Measurements from ENCODE around the gene MAL.

Gene MAL

GRCh38 chr2:94997981-94998930, 27.3 kb upstream of the MAL start:
- no peak for DNase-seq

GRCh38 chr2:94999431-94999883, 26.1 kb upstream of the MAL start:
- no peak for DNase-seq

GRCh38 chr2:95001051-95001562, 24.4 kb upstream of the MAL start:
- no peak for DNase-seq

DNA sequence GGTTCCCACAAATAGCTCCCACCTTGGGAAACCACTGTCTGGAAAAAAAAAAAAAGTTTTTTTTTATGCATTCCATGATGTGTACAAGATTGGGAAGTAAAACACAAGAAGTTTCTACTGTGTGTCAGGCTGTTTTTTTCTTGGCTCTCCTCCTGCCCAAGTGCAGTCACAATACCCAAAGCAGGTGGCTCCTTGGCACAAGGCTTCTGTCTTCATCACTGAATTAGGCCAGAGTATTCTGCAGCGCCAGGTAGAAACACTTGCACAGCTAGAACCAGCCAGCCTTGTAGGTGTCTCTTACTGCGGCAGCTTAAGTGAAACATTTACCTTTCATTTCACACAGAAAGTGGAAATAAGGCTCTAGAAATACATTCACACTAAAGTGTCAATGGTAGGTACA, 23.8 kb upstream of the MAL start:
- DNase-seq = no peak

DNA sequence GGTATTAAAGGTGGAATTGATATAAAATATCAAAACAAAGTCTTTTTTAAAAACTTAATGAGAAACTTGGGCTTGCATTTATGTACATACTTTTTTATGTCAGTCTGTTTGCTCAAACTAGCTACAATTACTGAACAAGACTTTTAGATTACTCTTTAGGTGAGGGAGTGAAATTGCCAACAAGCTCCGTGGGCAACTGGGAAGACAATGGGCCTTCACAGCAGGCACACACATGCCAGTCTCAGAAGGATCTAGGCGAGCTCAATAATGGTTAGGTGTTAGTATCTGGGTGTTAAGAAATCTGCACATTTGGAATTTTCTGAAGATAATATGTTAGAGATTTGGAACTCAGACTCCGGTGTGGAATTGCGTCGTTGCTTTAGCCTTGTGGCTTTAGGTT, 23.0 kb upstream of the MAL start:
- no peak for DNase-seq

DNA sequence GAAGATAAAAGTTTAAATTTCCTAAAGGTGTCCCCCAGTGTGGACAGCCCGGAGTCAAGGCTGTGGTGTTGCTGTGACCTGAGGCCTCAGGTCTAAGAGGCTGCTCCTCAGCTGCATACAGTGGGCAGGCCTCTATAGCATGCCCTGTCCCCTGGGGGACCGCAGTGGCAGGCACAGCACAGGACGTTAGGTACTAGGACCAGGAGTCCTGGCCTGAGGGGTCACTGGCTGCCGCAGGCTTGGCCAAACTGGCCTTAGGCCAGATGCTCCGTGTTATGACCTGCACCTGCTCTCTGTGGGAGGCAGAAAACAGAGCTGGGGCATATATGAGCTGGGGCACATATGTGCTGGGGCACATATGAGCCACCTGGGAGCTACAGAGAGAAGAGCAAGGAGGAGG, 21.2 kb upstream of the MAL start:
- DNase-seq = no peak

DNA sequence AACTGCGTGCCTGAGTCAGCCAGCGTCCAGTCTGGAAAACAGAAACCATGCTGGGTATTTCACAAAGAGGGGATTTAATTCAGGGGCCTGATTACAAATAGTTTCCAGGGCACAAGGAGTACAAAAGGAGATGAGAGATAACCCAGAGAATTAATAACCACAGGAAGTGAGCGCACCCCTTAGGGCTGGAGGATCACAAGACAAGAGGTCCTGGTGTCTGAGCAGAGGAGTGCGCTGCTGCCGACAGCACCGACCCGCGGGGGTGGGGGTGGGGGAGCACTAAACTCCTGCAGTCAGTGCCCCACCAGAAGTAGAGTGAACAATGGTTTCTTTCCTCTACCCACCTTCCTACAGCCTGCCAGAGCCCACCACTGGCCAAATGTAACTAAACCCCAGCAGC, 20.8 kb upstream of the MAL start:
- no peak for DNase-seq

GRCh38 chr2:95005726-95006125, 19.8 kb upstream of the MAL start:
- no peak for DNase-seq

GRCh38 chr2:95006588-95006987, 18.9 kb upstream of the MAL start:
- no peak for DNase-seq

DNA sequence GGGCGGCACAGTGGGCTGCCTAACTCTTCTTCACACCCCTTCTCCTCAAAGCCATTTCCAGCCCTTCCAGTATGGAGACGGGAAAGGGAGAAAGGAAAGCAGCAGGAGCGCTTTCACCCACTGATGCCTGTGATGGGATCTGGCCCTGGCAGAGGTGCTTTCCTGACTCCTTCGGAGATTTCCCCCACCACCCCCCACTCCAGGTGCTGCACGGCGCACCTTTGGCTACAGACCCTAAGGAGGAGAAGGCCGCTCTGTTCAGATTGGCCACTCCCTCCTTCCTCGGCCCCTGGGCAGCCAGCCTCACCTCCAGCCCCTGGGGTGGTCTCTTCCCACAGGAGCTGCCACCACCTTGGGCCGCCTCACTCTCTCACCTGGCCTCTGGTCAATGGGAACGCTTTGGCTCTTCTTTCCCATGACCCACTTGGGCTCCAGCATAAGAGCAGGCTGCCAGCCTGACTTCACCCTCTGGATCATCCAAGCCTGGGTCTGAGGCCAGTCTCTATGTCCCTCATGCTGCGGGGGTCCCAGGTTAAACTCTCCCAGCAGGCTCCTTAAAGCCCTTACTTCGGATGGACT, 18.4 kb upstream of the MAL start:
- no peak for DNase-seq

DNA sequence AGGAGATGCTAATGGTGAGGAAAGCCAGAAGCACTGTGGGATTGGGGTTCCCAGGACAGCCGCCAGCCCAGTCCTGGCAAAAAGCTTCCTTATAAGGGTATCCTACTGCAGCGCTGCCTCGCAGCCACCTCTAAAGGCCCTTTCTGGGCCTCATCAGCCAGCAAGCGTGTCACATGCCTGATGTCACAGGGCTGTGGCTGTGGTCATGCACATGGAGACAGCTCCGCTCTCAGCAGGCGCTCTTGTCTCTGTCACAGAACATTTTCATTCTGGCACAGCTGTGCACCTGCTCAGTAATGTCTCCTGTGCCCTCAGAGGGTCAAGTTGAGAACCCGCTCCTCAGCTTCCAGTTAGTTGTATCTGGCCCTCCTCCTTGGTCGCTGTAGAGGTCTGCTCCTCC, 17.7 kb upstream of the MAL start:
- DNase-seq = no peak

DNA sequence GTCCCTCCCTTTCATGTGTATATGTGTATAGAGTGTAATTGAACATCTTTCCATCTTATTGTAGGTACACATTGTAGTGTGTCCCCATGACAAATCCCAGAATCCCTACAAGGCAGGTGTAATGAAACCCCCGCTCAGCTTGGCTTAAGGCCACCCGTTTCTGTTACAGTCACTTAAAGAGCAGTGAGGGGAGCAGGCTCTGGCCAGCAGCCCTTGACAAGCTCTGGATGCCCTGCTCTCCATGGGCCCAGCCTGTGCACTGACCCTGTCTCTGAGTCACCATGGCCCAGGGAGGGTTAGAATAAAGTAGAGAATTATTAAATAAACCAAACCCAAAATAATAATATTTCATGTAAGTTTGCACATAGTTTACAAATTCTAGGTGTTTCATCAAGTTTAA, 17.2 kb upstream of the MAL start:
- DNase-seq = no peak

- no peak for DNase-seq
Observed at GRCh38 chr2:95008996-95009395, 16.5 kb upstream of the MAL start.

DNA sequence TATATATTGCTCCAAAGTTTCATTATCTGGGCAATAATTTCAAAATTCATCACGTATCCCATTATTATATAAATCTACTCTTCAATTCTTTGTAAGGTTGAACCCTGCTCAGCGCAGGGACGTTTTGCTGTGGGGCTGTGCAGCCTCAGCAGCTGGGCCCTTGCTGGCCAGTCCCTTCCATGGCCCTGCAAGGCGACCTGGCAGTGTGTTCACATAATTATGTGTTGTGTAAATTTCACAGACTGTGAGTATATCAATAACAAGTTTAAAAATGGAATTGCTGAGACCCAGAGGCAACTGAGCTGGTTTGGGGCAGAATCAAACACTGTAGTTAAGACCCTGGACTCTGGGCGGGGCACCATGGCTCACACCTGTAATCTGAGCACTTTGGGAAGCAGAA, 16.1 kb upstream of the MAL start:
- no peak for DNase-seq

GRCh38 chr2:95010126-95010525, 15.4 kb upstream of the MAL start:
- no peak for DNase-seq

DNA sequence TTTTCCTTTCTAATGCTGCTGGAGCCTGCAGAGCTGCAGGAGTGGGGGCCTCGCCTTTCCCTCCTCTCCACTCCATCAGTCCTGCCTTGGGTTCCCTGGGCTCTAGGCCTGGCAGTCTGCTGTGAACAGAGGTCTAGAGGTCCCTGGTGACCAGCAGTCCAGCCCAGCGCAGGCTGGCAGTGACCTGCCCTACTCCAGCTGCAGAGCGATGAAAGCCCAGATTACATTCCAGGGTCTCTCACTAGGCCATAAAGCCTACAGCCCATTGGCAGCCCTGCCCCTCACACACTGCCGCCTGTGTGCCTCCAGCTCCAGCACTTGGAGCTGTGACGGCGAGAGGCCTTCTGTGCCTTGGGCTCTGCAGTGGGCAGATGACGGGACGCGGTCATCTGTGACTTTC, 14.8 kb upstream of the MAL start:
- no peak for DNase-seq

- no peak for DNase-seq
Observed at GRCh38 chr2:95012881-95013550, 12.5 kb upstream of the MAL start.

DNA sequence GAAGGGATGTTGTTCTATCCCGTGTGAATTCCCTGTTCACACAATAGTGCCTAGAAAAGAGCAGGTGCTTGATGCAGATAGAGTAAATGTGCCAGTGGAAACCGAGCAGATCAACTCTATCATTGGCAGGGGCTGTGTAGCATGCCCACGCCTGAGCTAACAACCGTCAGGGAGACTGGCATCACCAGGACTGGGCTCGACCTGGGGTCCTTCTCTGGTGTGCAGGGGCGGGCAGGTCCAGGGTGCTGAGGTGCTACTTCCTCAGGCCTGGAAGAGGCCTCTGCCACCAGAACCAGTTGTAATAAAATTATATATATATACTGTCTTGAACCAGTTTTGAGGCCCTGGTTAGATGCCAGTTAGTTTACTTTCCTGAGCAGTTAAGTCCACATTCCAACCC, 11.8 kb upstream of the MAL start:
- DNase-seq = no peak

- no peak for DNase-seq
Observed at GRCh38 chr2:95014126-95014708, 11.3 kb upstream of the MAL start.

GRCh38 chr2:95015261-95015912, 10.1 kb upstream of the MAL start:
- no peak for DNase-seq

DNA sequence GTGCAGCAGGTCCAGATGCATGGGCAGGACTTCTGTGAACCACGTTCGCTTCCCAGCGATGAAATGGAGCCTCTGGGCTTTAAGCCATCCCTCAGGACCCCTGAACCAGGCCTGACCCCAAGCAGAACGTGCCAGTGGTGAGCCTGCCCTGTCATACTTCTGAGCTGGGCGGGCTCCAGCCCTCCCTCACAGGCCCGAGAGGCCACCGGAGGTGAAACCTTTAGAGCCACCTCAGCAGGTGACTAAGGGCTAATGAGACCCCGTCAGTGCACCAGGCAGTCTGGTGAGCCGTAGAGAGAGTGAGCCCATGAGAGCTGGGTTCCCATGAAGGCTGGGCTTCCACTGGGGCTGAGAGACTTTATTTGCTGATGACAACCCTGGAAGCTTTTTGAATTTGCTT, 8.9 kb upstream of the MAL start:
- no peak for DNase-seq

GRCh38 chr2:95017071-95017501, 8.4 kb upstream of the MAL start:
- DNase-seq = no peak

DNA sequence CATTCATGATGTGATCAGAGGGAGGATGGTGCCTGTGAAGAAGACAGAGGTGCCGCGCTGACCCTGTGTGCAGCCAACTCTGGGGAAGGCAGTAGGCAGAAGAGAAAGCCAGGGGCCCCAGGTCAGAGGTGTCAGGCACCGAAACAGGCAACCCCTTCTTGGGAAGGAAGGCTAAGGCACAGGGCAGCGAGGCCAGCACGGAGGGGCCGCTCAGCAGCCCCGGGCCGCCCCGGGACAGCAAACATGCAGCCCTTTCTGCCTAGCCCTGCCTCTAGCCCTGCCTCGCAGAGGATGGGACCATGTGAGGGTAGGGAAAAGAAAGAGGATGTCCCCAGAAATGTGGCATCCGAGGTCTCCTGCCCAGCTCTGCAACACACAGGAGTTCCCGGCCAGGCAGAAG, 7.7 kb upstream of the MAL start:
- DNase-seq = no peak
